Fibroblast of skin of right biceps (primary cell): ENCODE results near the gene FBP2.

Source experiments
- DNase-seq: peaks from one replicate; pipeline ENCODE4 v3.0.0-alpha.2; 2013

The FBP2 gene

DNA sequence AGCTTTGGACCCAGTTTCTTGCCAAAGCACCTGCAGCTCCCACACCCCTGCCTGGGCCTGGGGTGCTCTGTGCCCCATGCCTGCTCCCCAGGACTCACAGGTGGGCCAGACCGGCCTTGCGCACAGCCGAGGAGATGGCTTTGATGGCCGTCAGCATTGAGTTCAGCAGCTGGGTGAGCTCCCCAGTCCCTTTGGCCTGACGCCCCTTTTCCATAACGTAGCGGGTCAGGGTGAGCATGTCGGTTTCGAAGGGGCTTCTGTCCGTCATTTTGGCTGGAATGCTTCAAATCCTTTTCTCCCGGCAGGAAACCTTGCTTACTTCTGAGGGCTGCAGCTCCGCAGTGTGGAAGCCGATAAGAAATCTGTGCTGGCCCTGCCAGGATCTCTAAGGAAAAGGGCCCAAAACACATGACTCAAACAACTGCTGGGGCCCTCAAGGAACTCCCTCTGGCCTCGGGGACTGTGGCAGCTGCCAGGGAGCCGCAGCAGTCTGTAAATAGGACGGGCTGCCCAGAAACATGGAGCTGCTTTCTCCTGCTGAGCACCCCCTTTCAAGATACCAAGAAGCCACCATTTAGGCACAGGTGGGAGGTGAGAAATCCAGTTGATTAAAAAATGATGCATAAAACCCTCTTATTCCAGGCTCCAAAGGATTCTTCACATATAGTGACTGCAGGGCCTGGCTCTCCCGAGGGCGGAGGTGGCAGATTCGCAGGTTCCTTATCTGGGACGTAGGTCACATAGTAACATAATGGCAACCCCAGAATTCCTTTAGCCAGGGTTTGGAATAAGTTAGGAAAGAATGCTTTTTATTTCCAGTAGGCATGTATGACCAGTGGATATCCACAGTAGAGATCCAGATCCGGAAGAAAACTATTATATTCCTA is at the start of gene FBP2:
Gene FBP2 (minus strand): TSS at position 366 of the 887 bp plus-strand sequence. CDS start 98 bp downstream, at position 268.
- no peak for DNase-seq

DNA sequence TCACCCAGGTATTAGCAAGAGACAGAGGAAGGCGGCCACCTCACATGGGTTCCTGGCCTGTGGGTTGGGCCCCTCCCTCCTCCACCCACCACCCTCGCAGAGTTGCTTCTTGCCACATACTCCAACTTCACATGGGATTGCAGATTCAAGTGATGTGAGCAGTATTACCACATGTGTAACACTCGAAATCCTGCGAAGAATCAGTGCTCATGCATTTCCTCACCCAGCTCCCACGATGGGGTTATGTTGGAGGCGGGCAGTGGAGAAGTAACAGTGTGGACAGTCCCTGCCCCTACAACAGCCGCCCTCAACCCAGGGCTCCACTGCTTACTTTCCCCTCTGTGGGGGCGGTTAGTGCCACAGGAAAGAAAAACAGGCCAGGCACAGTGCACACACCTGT is 49.6 kb upstream of the FBP2 start:
- DNase-seq, result no peak

DNA sequence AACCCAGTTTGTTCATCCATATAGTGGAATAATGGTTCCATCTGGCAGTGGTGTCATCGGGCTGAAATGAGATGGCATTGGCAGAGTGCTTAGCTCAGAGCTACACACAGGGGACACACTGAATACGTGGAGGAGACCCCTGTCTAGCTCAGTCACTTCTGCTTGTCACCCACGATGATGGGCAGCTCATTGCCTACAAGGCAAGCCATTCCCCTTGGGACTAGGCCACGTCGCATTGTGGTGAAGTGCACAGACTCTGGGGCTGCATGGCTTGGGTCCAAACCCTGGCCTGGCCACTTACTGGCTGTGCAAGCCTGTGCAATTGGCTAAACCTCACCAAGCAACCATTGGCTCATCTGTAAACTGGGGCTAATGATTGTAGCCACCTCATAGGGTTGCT is 48.9 kb upstream of the FBP2 start:
- no peak for DNase-seq

DNA sequence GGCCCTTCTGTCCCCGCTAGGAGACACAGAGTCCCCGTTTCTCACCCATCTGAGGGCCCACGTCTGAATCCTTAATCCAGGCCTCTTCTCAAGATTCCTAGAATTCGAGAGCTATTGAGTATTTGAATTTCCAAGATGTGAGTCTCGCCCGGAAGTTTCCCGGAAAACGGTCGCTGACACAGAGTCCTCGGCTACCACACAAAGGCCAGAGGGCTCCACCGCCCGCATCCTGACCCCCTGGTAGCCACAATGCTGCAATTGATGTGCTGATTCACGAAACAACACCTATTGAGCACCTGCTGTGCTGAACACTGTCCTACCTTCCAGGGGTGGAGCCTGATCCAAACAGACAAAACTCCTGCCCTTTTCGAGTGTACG is 46.4 kb upstream of the FBP2 start:
- DNase-seq, result no peak

DNA sequence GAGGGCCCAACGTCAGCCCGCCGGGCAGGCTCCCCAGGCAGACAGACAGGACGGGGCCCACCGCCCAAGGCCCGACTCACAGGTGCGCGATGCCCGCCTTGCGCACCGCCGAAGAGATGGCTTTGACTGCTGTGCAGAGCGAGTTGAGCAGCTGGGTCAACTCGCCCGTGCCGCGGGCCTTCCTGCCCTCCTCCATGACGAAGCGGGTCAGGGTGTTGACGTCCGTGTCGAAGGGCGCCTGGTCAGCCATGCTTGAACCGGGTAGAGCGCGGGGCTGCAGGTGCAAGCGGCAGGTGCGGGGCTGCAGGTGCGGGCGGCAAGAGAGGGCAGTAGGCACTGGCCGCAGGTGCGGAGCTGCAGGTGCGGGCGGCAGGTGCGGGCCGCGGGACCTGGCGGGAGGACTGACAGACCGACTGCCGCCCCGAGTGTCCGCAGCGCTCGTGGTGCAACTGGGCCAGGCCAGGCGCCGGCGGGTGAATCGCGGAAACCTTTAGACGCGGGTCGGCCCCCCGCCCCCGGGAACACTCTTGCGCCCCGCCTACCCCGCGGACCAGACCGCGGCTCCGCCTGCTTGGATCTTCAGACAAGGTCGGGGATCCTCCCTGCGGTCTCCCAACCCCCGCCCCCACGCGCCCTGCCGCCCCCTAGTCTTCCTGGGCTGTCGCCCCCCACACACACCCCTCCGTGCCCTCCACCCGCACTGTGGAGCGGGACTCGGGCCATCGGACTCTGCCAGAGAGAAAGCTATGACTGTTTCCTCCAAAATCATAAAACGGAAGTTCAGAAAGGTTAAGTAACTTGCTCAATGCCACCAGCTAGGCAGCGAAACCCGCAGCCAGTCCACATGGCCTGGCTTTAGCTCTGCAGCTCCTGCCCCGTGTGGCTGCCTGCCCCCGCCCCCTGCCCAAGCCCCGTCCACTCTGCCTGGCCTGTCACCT is 45.7 kb upstream of the FBP2 start, which contains the start of gene FBP1:
Gene FBP1 (minus strand): TSS at position 458 of the 938 bp plus-strand sequence. CDS start 208 bp downstream, at position 250.
- no peak for DNase-seq

DNA sequence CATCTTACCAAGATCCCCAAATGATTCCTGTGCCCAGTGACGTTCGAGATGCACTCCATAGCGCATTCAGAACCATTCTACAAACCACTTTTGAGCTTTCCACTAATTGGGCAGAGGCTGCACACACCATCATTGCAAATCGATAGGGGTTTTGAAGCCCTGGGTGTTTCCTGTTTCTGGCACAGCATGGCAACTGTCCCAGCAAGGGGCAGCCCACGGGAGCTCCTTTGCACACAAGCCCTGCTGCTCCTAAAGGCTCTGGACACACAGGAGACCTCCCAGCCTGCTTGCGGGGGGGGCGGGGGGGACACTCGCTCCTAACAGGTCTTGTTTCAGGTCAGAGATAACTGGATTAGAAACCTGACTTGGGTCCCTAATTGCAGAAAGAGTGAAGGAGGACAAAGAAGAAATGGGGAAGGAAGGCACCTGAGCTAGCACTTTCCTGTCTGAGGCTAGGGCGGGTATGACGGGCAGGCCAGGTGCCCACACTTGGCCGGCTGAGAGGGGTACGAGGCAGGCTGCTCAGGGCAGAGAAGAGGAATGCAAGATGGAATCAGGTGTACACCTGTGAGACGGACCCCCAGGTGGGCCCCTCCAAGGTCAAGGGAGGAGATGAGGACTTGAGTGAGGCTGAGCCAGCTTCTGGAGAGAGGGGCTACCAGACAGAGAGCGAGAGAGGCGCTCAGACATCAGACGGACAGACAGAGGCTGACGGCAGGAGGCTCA is 44.9 kb upstream of the FBP2 start:
- no peak for DNase-seq

DNA sequence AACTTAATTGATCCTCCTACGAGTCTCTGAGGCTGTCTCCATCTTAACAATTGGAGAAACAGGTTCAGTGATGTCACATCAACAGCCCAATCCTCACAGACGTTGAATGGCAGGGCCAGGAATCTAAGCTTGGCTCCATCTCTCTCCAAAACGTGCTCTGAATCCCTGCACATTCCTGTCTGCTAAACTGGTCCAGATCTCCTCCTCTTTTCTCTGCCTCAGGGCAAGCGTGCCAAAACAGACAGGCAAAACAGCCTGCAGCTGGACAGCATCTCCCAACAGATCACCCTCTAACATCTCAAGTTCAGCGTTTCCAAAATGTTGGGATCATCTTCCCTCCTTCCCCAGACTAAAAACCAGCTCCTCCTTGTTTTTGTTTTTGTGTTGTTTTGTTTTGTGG is 39.1 kb upstream of the FBP2 start:
- no peak for DNase-seq

DNA sequence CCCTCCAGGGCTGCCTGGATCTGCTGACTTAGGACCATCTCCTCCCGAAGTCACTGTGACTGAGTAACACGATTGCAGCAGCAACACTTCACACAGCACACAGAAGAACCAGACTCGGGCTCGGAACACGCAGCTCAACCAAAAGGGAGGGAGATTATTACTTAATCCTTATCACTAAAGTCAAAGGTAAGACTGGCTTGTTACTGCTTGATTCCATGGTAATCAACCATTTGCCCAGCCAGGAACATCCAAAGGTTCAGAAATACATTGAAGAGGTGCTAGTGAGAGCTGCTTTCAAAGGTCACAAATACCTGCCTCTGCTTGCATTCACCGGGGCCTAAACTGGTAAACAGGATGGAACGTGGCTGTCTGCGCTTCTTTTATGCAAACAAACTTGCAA is 38.0 kb upstream of the FBP2 start:
- no peak for DNase-seq

DNA sequence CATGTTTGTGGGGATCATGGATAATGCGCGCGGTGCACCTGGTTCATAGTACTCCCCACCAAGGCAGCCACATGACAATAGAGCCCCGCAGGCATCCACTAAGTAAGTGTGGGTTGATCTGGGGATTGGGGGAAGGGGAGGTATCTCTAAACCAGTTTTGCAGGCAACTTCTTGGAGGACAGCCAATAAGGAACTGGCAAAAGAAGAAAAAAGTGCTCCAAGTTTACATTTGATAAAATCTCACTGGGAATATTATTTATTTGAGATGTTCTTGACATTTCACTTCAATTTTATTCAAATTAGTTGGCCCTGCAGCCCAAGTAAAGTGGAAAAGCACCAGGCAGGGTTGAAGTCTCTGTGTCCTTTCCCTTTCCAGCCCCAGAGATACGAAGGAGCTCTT is 37.2 kb upstream of the FBP2 start:
- no peak for DNase-seq

DNA sequence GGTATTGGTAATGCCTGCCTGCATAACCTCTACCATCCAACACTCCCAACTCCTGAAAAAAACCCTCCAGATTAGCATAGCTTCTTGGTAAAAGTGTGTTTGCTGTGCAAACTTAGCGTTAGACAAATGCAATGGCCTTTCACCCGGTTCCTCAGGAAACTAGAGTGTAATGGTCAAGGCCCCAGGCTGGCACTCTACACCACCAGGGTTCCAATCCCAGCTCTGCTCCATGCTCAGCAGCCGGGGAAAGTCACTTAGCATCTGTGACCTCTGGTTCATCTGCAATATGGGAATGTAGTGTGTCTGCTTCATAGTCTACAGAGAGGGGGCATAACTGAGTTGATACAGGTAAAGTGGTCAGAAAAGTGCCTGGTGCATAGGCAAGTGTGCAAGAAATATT is 36.7 kb upstream of the FBP2 start:
- no peak for DNase-seq

DNA sequence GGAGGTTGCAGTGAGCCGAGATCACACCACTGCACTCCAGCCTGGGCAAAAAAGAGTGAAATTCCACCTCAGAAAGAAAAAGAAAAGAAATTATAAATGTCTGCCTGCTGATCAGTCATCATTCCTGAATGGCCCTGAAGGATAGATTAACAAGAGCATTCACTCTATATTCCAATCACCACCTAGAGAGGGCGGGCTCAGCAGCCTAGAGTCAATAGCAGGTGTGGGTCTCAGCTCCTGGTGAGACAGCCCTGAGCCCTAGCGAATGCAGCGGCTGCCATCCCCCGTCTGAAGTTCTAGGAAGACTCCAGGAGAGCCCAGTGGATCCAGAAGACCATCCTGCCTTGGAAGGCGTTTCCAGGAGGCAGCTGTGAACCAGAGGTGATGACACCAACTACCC is 33.7 kb upstream of the FBP2 start:
- DNase-seq, result no peak

DNA sequence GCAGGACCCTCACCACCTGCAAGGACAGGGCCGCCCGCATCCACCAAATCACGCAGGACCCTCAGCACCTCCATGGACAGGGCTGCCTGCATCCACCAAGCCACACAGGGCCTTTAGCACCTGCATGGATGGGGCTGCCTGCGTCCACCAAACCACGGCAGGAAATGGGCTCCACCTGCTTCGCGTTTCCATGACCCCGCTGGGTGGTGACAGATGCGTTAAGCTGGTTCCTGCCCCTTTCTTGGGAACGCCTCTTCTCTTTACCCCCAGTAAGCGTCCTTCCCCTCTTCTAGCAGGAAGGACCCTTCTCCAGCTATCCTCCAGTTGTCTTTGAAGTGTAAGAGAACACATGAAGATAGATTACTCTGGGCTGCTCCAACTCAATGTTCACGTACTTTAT is 32.2 kb upstream of the FBP2 start:
- DNase-seq, result no peak

DNA sequence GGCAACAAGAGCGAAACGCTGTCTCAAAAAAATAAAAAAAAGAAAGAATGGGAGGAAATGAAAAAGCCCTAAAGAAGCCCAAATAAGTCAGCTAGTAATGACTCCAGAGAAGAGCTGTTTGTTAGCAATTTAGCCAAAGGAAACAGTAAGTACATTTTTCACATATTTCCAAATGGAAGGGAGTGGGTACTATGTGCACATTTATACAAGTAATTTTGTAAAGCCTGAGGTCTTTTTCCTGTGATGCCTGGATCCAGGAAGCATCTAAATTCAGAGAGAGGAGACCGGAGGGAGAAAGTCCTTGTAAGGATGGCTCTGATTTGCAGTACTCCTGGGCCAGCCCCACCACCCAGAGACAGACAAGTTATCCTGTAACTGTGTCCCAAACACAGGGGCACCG is 31.0 kb upstream of the FBP2 start:
- DNase-seq, result no peak

DNA sequence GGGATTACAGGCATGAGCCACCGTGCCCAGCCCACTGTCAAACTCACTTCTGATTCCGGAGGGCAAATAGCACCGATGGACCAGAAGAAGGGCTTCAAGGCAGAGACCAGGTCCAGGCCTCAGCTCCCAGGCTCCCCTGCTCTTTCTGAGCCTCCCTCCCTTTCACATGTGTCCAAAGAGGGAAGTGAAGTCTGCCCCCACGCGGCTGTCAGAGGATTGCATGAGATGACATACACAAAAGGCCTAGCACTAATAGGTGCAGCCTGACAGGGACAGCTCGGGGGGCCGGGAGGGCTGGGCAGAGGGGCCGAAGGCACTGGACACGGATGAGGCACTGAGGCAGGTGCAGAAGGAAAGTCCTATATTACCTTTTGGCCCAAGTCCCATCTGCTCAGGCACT is 29.6 kb upstream of the FBP2 start:
- peak; percentile 22 for DNase-seq

DNA sequence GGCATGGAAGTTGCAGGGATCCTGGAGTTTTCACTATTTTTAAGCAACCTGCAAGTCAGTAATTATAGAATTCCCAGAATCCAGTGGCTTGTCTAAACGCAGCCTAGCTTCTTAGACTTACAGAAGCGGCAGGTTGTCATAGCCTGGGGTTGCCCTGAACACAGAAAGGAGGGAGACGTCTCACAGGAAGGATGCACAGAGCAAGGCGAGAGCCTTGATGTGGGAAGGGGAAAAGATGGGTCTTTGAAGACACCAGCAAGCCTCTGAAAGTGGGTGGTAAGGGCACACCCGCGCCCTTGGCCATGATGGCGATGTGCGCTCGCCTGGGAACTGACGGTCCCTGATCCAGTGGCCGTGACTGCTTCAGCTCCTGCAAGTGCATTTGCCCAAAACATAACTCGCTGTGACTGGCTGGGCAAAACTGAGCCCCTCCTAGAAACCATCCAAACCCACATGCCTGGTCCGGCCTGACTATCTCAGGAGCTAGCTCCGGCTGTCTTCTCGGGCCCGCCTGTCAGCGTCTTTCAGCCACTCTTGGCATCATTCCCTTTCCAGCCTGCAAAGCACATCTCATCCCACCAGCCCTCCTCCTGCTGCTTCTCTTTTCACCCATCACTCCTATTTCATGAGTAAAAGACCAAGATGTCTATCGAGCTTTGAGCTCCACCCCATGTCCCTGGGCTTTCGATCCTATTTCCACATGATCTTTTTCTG is 28.6 kb upstream of the FBP2 start:
- DNase-seq, result no peak

DNA sequence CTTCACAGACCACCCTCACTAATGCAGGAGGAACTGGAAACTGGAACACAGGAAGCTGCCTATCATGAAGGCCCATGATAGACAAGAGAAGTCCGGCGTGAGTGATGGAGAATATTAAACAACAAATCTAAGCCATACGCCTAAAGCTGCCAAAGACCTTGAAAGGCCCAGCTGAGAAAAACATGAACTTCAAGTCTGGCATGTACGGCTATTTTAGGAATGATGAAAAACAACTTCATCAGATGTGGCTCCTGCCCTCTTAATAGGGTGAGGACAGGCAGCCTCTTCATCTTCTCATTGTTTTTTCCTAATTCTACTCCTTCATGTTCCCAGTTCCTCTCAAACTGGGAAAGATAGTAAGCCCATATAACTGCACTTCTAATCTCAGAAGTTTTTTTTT is 25.4 kb upstream of the FBP2 start:
- no peak for DNase-seq

DNA sequence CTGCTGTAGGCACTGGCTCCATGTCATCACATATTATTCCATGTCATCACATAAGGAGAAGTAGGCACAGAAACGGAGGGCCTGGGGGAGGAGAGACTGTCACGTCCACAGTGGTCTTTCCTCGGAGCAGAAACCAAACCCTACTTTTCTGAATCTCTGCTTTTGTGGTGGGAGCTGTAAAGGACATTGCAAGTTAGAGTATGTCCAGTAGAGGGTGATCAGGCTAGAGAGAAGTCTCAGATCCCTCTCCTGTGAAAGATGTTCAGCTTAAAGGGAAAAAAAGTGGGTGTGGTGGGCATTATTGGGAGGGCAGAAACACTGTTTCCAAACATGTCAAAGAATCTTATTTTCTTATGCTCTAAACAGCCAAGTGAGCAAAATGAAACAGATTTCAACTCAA is 19.4 kb upstream of the FBP2 start:
- DNase-seq, result no peak

DNA sequence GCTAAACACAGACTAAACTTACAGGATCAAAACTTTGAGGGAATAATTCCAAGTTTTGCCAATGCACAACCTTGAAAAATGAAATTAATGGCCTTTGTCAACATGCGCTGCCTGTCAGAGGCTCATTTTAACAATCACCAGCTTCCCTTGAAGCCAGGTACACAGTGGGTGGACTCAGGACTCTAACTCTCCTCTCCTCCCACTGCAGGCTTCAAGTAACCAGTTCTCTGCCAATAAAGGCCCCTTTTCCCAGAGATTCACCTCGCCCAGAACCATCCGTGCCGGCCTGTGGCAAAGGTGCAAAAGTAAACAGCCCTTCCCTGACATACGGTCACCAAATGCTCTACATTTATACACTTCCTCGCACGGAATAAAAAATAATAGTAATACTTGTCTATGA is 18.4 kb upstream of the FBP2 start:
- no peak for DNase-seq

DNA sequence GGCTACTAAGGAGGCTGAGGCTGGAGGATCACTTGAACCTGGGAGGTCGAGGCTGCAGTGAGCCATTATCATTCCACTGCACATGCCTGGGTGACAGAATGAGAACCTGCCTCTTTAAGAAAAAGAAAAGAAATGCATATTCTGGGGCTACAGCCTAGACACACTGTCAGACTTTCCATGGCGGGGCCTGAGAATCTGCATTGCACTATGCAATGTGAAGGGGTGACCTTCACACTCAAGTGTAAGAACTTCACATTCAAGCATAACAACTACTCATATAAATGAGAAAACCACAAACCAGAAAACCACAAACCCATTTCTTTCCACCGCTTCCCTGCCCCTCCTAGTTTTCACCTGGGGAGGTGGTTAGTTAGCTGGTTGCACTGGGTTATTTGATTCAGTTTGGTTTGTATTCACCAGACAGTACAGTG is 18.0 kb upstream of the FBP2 start:
- DNase-seq, result no peak

DNA sequence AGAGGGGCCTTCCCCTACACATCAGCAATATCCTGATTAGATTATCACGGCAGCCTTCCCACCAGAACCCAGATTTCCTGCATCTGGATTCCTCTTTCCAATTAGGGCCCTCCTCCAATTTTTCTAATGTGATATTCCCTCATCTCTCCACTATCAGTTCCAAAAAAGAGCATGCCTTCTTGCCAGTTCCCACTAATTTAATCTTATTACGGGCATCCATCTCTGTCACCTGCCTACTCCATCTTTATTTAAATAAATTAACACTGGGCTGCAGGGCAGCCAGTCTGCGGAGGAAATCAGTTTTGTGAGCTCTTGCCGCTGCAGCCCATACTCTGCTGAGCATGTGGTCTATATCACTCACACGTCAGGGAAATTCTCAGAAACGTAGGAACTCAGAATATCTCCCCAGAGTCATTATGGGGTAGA is 16.6 kb upstream of the FBP2 start:
- DNase-seq, result no peak

DNA sequence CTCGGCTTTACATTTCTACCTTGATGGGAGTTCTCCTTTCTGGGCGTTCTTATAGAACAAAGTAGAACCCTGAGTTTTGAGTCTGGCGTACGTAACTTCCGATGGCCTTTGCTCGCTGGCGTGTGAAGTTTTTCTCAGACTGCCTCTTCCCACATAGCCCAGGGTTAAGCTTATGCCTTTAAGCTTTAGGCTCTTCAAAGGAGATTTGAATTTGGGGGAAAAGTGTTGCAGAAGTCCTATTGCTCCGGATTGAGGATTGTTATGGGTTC is 13.7 kb upstream of the FBP2 start:
- DNase-seq, result no peak

DNA sequence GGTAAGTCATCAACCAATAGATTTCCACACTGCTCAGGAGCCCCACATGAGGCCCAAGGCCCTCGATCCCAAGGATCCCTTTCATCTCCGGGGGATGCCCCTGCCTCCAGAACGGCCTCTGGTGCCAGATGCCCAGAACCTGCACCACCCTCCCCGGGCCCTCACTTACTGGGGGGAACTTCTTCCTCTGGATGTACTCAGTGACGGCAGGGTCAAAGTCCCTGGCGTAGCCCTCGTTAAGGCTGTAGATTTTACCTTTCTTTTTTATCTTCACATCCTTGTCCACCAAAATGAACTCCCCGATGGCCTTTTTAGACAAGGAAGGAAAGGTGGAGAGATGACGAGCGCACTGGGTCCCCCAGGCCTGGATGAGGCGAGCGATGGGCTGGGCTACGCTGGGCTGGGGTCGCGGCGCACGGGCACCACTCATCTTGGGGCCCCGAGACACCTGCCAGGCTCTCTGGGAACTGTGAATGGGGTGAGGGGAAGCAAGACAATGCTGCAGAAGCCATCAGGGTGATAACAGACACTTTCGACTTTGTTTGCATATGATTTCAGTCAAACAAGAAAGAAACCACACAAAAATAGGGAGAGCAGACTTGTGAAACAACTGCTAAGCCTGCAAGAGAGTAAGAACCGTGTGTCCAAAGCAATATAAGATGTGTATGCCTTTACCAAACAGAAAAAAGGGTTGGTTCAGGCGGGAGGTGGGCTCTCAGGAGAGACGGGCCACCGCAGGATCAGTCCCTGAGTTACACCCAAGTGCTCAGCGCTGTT is 13.2 kb upstream of the FBP2 start:
- DNase-seq, result no peak
